GM12878 (cell line): ENCODE measurements around the gene C3. TPM values are rescaled to one million over a fixed set of nuclear protein-coding genes. Genes with fewer than 3 reads are reported as not detected.

Experiments used
- ATAC-seq: fragments of 200-7000 bp; cut with Tn5 transposase; 3 replicates; pipeline ENCODE4 v1.9.1; 2020; ENCODE audit warnings: mild to moderate bottlenecking, moderate library complexity
- BruUV-seq: library from RNA; stranded (reverse); fragments of 400-500 nt; replicated peaks from 2 replicates; lab custom pipeline; 2021; lab: Mats Ljungman, UMichigan
- CTCF ChIA-PET: fragments of 300-600 bp; sonication (Branson Sonifier 250); formaldehyde crosslinking; extraction: SDS; loops from one replicate; lab custom pipeline; 2021; ENCODE audit warnings: inconsistent platforms; lab: Yijun Ruan, JAX
- POLR2A ChIA-PET: fragments of 350-600 bp; formaldehyde crosslinking; extraction: SDS; loops from one replicate; lab custom pipeline; 2021; ENCODE audit warnings: inconsistent platforms; lab: Charles Lee
- RAD21 ChIA-PET: fragments of 300-600 bp; sonication (Branson Sonifier 250); formaldehyde crosslinking; loops from one replicate; lab custom pipeline; 2023; ENCODE audit warnings: antibody characterized with exemption; ENCODE audit not compliant: unreplicated experiment; lab: Charles Lee
- SMC1A ChIA-PET: fragments of 300-600 bp; sonication (Branson Sonifier 250); formaldehyde crosslinking; loops from one replicate; lab custom pipeline; 2023; ENCODE audit not compliant: unreplicated experiment, uncharacterized antibody; lab: Charles Lee
- DNase-seq: peaks from one replicate; pipeline ENCODE4 v3.0.0-alpha.2; 2011; ENCODE audit warnings: low read depth, low spot score
- FAIRE-seq: peaks from 3 replicates; lab custom pipeline; 2011; peaks lifted over from hg19 to GRCh38; lab: Jason Lieb, UNC
- H2AFZ ChIP-seq: 2 replicates; pipeline ENCODE4 v1.6.0; 2011; ENCODE audit warnings: low read depth, low read length, control low read depth; ENCODE audit not compliant: control insufficient read depth
- H3K27ac ChIP-seq: 2 replicates; pipeline ENCODE4 v1.5.1; 2011; ENCODE audit warnings: control low read depth; ENCODE audit not compliant: control insufficient read depth, insufficient read depth
- H3K27me3 ChIP-seq, 2 experiments: replicated peaks in 1 of 2; 2 replicates each; pipeline versions ENCODE4 v1.6.0 to v1.6.1; 2011; ENCODE audit warnings: low read length in 1 of 2; ENCODE audit not compliant: control insufficient read depth in 2 of 2, insufficient read depth in 2 of 2
- H3K36me3 ChIP-seq, 2 experiments: 2 replicates each; pipeline ENCODE4 v1.5.1; 2011; ENCODE audit warnings: low read length in 1 of 2; ENCODE audit not compliant: control insufficient read depth in 2 of 2, insufficient read depth in 2 of 2
- H3K4me1 ChIP-seq: 2 replicates; pipeline ENCODE4 v1.6.1; 2011; ENCODE audit warnings: mild to moderate bottlenecking, low read length, moderate library complexity, mixed read lengths; ENCODE audit not compliant: control insufficient read depth, insufficient read depth
- H3K4me2 ChIP-seq: 2 replicates; pipeline ENCODE4 v1.6.0; 2011; ENCODE audit warnings: control low read depth; ENCODE audit not compliant: control insufficient read depth, insufficient read depth
- H3K4me3 ChIP-seq: fragments of 200-600 bp; sonication (generic); 2 replicates; pipeline ENCODE4 v1.5.1; 2016
- H3K79me2 ChIP-seq: 2 replicates; pipeline ENCODE4 v1.6.0; 2011; ENCODE audit warnings: low read length; ENCODE audit not compliant: control insufficient read depth, insufficient read depth
- H3K9ac ChIP-seq: 2 replicates; pipeline ENCODE4 v1.8.0; 2011; ENCODE audit warnings: low read length, control low read depth, mixed read lengths; ENCODE audit not compliant: control insufficient read depth, insufficient read depth
- H3K9me3 ChIP-seq: replicated peaks from 3 replicates; pipeline ENCODE4 v1.5.1; 2011; ENCODE audit warnings: mild to moderate bottlenecking, low read length; ENCODE audit not compliant: control insufficient read depth, insufficient read depth
- H4K20me1 ChIP-seq: 2 replicates; pipeline ENCODE4 v1.6.0; 2011; ENCODE audit not compliant: control insufficient read depth, insufficient read depth
- ASH2L ChIP-seq: fragments of 300-600, 200-600 bp; sonication (generic); IDR thresholded peaks from 2 replicates; pipeline ENCODE4 v1.6.1; 2017; ENCODE audit warnings: low read depth, mild to moderate bottlenecking, borderline replicate concordance
- CBFB ChIP-seq: IDR thresholded peaks from 2 replicates; pipeline ENCODE4 v1.6.1; 2016; ENCODE audit warnings: antibody characterized with exemption, low read depth
- EP300 ChIP-seq, 2 experiments: fragments of 150-350 bp in 1 of 2; IDR thresholded peaks; 2 replicates each; pipeline ENCODE4 v1.6.1; 2011 to 2012; ENCODE audit warnings: low read depth in 2 of 2, low read length in 2 of 2, borderline replicate concordance in 1 of 2, improper control_type of control experiment in 1 of 2, inconsistent platforms in 1 of 2; ENCODE audit not compliant: control insufficient read depth in 1 of 2
- HCFC1 ChIP-seq: fragments of 150-350 bp; IDR thresholded peaks from 2 replicates; pipeline ENCODE4 v1.6.1; 2014; ENCODE audit warnings: low read length
- HDGF ChIP-seq: fragments of 450-650 bp; IDR thresholded peaks from 2 replicates; pipeline ENCODE4 v1.6.1; 2016; ENCODE audit warnings: antibody characterized with exemption
- KAT2A ChIP-seq: conservative IDR thresholded peaks from 2 replicates; pipeline ENCODE4 v1.6.1; 2011; ENCODE audit warnings: low read depth, low read length; ENCODE audit not compliant: control insufficient read depth
- KLF5 ChIP-seq: fragments of 450-650 bp; IDR thresholded peaks from 2 replicates; pipeline ENCODE4 v1.6.1; 2014; ENCODE audit warnings: mild to moderate bottlenecking; ENCODE audit not compliant: partially characterized antibody
- PAX5 ChIP-seq: IDR thresholded peaks from 2 replicates; pipeline ENCODE4 v1.6.1; 2011; ENCODE audit warnings: low read depth, low read length, borderline replicate concordance
- STAT3 ChIP-seq: IDR thresholded peaks from 2 replicates; pipeline ENCODE4 v1.6.1; 2011; ENCODE audit warnings: low read depth, low read length, improper control_type of control experiment
- USF1 ChIP-seq: IDR thresholded peaks from 2 replicates; pipeline ENCODE4 v1.6.1; 2011; ENCODE audit warnings: borderline replicate concordance, low read depth, mild to moderate bottlenecking, moderate library complexity, mixed read lengths, low read length; ENCODE audit not compliant: insufficient read depth; ENCODE audit errors: extremely low read length
- ZBTB11 ChIP-seq: fragments of 450-650 bp; formaldehyde crosslinking; IDR thresholded peaks from 2 replicates; pipeline ENCODE4 v1.5.0; 2022; ENCODE audit warnings: mild to moderate bottlenecking, missing genetic modification characterization
- WGBS: methylation state at CpG from one replicate; pipeline ENCODE4 v1.1.6; 2016; ENCODE audit warnings: low lambda C conversion rate; ENCODE audit not compliant: insufficient replicate concordance, insufficient coverage; ENCODE audit errors: missing lambda C conversion rate; 5-methylcytosine and 5-hydroxymethylcytosine counted together
- in situ Hi-C: fragments of 300-500 bp; cut with MboI; formaldehyde crosslinking; loops from 9 replicates; pipeline ENCODE4 v1.14.3; 2018; ENCODE audit warnings: mixed read lengths
- intact Hi-C: fragments of 100-400 bp; cut with micrococcal nuclease; formaldehyde crosslinking; loops from one replicate; pipeline ENCODE4 v1.14.2; 2022; ENCODE audit not compliant: unreplicated experiment
- polyA plus RNA-seq, 11 experiments: library from polyadenylated mRNA; depleted of rRNA in 4 of 11; unstranded in 6 of 11; stranded (reverse) in 5 of 11; fragments of >200 nt; fragmentation: Nextera tagmentation in 4 of 11; fragmentation: Illumina TruSeq in 1 of 11; extraction: Ambion mirVana in 4 of 11; extraction: Trizol in 1 of 11; gene quantifications; 1 replicate in 1 of 11; 2 replicates in 10 of 11; pipeline versions ENCODE4 v1.2.1 to v1.2.3, GENCODE V29; 2011 to 2016; ENCODE audit warnings: inconsistent platforms in 2 of 11, missing spikeins in 2 of 11, low read depth in 1 of 11
- total RNA-seq, 4 experiments: library from RNA; depleted of rRNA in 3 of 4; stranded (reverse); fragments of >200 nt in 3 of 4; fragmentation: Illumina TruSeq in 1 of 4; extraction: Trizol in 1 of 4; gene quantifications; 2 replicates each; pipeline versions ENCODE4 v1.2.1 to v1.2.3, GENCODE V29; 2013 to 2021
- TF ChIP-seq, protein P1 (sequence below): fragments of 150-350 bp; IDR thresholded peaks from 2 replicates; pipeline ENCODE4 v1.6.1; 2014; ENCODE audit warnings: mild to moderate bottlenecking, low read depth, low read length

The C3 gene
- total and polyA plus RNA-seq, 10 of the 15 experiments (the other 5 are each of a cell fraction or from before 2014, with no cell fraction given): 0.20 to 6.7 (median 0.72) TPM

- TF ChIP-seq, protein P1, sequence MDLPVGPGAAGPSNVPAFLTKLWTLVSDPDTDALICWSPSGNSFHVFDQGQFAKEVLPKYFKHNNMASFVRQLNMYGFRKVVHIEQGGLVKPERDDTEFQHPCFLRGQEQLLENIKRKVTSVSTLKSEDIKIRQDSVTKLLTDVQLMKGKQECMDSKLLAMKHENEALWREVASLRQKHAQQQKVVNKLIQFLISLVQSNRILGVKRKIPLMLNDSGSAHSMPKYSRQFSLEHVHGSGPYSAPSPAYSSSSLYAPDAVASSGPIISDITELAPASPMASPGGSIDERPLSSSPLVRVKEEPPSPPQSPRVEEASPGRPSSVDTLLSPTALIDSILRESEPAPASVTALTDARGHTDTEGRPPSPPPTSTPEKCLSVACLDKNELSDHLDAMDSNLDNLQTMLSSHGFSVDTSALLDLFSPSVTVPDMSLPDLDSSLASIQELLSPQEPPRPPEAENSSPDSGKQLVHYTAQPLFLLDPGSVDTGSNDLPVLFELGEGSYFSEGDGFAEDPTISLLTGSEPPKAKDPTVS: no peak
- TF ChIP-seq ASH2L (no peak), STAT3 (no peak), CBFB (no peak; the same call in 1 of the 2 replicates), KAT2A (no peak), PAX5 (peak; percentile 92), HDGF (peak; percentile 54; the same call in 1 of the 2 replicates)
Observed at GRCh38 chr19:6740589-6741343, 20.3 kb upstream of the C3 start (continued).

- intact Hi-C loops: loop anchor here (2.0 kb wide), 1 partner anchor 27 kb away; the partner anchor contains the start of gene SH2D3A
- ChIA-PET POLR2A (interaction anchor here (0.6 to 1.0 kb wide), 3 partner anchors 28 to 64 kb away, joined by 3 to 8 read pairs (median 3); no protein-coding TSS in a partner anchor), RAD21 (interaction anchor here (1.1 to 5.1 kb wide), 3 partner anchors 61 to 223 kb away, joined by 5 to 76 read pairs (median 33); no protein-coding TSS in a partner anchor), SMC1A (interaction anchor here (3.5 kb wide), 1 partner anchor 123 kb away, joined by 55 read pairs; no protein-coding TSS in a partner anchor), CTCF (interaction anchor here (0.6 to 5.5 kb wide), 3 partner anchors 108 to 124 kb away, joined by 3 to 104 read pairs (median 46); no protein-coding TSS in a partner anchor)
- no peaks in the 10 kb centered on the region for H4K20me1 ChIP-seq
- in situ Hi-C loops: loop anchor here (5.0 kb wide), 2 partner anchors 122 to 223 kb away; no protein-coding TSS in a partner anchor
- H3K9me3 ChIP-seq: no peaks in the 10 kb centered on the region
- peaks cover 30% of the 10 kb centered on the region for H3K4me1 ChIP-seq
- H3K27me3 ChIP-seq: no peaks in the 10 kb centered on the region
- H3K79me2 ChIP-seq: peaks cover 42% of the 10 kb centered on the region
- WGBS: 1% methylated on average over 34 of the region's 34 CpGs
- no peak for FAIRE-seq
- BruUV-seq: no TSS peak
- H3K9ac ChIP-seq: peak overlapping the region; percentile 90
- peak overlapping the region; percentile 95 for H3K4me2 ChIP-seq
- peak overlapping the region; percentile 55 for H2AFZ ChIP-seq
- H3K36me3 ChIP-seq: peaks cover 6 to 11% of the 10 kb centered on the region in 2 experiments; a peak in 3 of 4 replicates
- H3K4me3 ChIP-seq: peak overlapping the region; percentile 100
- peak overlapping the region; percentile 92 for H3K27ac ChIP-seq
- no peak for DNase-seq
- ATAC-seq: peak; percentile 2; the same call in 1 of the 3 replicates
- TF ChIP-seq ZBTB11 (CRISPR knock-in tag) (no peak), EP300 (IDR thresholded peaks at IDR 0.05; ENCODE audit: borderline replicate concordance in 1 of 2, control insufficient read depth in 1 of 2, low read depth in 2 of 2, low read length in 2 of 2) (no peak), KLF5 (no peak), HCFC1 (no peak), USF1 (peak; percentile 24)
Observed at GRCh38 chr19:6739883-6740588, 19.6 kb upstream of the C3 start.
